ENCODE data around the gene RAB3GAP2. TPM values are rescaled to one million over a fixed set of nuclear protein-coding genes. Genes with fewer than 3 reads are reported as not detected.
"Not testable (repeated sequence)": the region's sequence is repeated elsewhere in the genome, so short reads cannot be mapped to it uniquely, and the experiment has no call there.

RAB3GAP2 gene
- total RNA-seq, 1 donor from 2014 or later: 24.6 TPM

DNA sequence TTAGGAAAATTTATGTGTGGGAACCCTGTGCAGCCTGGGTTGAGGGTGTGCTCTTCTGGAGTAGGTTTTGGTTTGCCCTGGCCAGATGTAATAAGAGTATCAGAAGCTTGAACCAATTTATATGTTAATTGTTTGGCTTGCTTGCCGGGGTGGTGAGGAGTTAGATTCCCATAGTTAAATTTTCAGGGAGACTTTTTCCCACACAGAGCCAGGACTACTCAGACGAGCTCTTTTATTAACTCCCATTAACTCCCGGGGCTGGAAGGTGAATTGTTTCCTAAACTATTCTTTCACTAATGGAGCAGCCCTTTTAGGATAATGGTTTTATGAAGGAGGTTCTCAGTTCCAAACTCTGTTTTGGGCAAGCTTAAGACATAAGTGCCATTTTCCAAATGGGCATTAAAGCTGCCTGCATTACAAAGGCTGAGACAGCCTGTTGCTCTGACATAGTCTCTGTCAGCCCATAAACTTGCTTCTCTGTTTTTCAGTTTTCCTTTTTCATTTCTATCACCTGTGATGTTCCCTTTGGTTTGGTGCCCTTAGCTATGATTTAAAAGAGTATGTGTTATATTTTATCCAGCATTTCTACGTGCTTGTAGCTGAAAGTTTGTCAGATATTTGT is 18.0 kb upstream of the RAB3GAP2 start:
- DNase-seq (ENCODE audit: low spot score): no peak

GRCh38 chr1:220287129-220287528 is 14.9 kb upstream of the RAB3GAP2 start:
- DNase-seq (ENCODE audit: low spot score): no peak

DNA sequence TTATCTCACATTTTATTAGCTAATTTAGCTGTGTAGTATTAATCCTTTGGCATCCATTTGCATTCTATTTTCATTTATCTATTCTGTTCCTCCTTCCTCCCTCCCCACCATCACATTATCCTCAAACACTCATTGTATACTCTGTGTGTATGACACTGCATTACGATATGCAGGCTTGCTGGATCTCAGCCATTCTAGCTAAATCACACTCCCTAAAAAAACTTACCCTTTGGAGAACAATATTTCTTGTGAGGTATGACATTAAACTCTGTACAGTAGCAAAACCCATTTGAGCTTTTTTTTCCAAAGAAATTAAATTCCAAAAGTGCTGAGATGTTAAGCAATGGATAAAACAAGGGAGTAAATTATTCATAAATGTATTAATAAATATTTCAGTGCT is 11.4 kb upstream of the RAB3GAP2 start:
- no peak for DNase-seq (ENCODE audit: low spot score)

- no peak for DNase-seq (ENCODE audit: low spot score)
These were observed 8.9 kb upstream of the RAB3GAP2 start for GRCh38 chr1:220281159-220281574.

DNA sequence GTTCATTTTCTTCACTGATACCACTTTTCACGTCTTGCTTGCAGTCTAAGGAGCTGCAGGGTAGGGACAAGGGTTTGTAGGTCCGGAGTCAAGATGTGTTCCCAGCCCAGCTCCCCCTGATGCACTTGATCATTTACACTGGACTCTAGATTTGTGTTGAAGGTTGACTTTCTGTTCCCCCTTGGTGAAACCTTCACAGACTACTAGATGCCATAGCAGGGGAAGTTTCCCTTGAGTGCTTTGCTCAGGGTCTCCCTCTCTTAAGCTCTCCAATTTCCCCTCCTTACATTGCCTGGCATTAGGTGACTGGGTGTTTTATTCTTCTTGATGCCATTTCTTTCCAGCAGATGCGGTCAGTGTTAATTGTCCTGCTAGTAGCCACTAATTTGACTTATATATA is 8.0 kb upstream of the RAB3GAP2 start:
- no peak for DNase-seq (ENCODE audit: low spot score)

DNA sequence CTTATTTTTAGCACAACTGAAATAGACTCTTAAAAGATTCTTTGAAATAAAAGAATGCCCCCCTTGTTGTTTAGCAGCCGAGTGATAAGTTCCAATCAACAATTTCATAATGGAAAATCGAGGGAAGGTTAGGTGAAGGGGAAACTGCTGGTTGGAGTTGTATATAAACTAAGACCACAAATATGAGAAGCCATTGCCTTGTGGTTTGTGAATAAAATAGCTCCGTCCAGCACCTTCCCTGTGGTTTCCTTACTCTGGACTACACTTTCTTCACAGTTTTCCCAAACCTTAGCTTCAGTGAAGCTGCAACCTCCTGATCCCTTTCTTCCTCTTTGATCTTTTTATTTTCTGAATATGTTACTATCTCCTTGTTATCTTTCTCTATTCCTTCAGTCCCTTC is 6.7 kb upstream of the RAB3GAP2 start:
- DNase-seq (ENCODE audit: low spot score): no peak

DNA sequence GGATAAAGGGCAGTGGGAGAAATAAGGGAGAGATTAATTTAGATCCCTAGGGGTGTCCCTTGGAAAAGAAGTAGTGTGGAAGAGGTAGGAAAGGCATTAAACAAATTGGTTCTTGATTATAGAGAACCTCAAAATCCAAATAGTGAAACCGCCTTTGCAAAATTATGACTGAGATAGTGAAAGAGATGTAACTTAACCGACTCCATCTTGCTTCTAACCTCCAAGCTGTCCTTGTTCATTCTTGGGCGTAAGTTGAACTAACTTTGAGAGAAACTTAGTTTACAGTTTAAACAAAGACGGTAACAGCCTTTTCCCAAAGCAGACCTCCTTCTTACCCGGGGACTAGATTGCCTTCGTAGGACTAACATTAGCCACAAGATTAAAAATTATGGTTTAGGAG is 3.2 kb upstream of the RAB3GAP2 start:
- DNase-seq (ENCODE audit: low spot score): no peak

DNA sequence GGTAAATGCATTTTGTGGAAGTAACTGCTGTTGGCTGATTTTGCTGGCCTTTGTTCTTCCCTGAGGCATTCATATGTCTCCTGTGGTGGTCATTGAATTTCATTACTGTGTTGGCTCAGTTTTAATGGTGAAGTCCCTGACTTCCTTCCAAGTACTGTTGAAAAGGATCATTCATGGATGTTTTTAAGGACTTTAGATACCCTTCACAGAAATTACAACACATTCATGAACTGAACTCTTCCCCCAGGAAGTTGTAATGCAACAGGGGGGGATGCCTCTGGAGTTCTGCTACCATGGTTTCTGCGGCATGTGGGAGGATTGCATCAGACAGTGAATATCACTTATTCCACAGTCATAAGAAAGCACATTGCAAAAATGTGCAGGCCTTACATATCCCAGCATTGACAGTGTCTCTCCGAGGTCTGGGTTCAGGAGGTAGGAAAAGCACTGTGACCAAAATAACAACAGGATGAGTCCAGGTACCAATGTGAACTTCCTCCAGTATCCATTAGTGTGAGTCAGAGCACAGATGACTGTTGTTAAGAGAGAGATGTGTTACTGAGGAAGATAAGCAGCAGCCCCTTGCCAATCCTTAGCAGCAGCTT is 2.1 kb upstream of the RAB3GAP2 start:
- DNase-seq (ENCODE audit: low spot score): peak; percentile 23

DNA sequence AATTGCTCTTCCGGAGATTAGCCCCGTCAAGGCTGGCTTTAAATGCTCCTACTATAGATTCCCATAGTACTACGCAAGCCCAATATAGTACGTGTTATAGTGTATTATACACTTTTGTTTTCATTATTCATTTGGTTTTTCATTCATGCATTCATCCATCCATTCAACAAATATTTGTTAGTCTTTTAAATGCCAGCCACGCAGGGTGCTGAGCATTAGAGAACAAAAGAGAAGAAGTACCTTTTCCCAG is 513 bp upstream of the RAB3GAP2 start:
- DNase-seq (ENCODE audit: low spot score): no peak

DNA sequence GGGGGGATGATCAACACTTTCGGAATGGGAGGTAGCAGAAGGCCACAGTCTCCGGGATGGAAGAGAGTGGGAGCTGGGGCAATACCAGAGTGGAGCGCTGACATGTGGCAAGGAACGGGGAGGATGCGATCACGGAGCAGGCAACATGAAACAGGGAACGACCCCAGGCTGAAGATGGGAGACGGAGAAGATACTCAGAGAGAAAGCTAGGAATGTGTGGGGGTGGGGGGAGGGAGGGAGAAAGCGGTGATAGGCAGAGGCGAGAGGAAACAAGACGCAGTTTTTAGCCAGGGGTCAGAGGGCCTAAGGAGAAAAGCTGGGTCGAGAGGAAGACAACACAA is 577 bp downstream of the RAB3GAP2 start:
- DNase-seq (ENCODE audit: low spot score): peak; percentile 41

DNA sequence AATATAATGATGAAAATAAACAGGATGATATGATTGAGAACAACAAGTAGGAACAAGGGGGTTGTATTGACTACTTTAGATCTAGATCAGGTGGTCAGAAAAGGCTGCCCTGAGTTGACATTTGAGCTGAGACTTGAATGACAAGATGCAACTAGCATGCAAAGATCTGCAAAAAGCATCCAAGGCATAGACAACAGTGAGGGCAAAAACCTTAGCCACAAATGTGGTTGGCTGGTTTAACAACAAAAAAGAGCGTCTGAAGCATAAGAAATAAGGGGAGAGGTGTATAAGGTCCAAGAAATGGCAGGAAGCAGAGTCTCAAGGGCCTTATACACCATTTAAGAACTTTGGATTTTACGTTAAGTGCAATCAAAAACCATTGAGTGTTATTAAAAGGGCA is 3.2 kb downstream of the RAB3GAP2 start:
- DNase-seq (ENCODE audit: low spot score): no peak

GRCh38 chr1:220267630-220268029 is 4.6 kb downstream of the RAB3GAP2 start:
- DNase-seq (ENCODE audit: low spot score): no peak

DNA sequence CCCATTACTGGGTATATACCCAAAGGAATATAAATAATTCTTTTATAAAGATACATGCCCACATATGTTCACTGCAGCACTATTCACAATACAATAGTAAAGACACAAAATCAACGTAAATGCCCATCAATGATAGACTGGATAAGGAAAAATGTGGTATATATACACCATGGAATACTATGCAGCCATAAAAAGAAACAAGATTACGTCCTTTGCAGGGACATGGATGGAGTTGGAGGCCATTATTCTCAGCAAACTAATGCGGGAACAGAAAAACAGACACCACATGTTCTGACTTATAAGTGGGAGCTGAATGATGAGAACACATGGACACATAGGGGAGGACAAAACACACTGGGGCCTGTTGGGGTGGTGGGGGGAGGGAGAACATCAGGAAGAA is 12.0 kb downstream of the RAB3GAP2 start:
- not testable (repeated sequence) for DNase-seq (ENCODE audit: low spot score)

- DNase-seq (ENCODE audit: low spot score): not testable (repeated sequence)
These were observed 12.5 kb downstream of the RAB3GAP2 start for GRCh38 chr1:220259756-220260155.

- DNase-seq (ENCODE audit: low spot score): not testable (repeated sequence)
These were observed 16.1 kb downstream of the RAB3GAP2 start for GRCh38 chr1:220256194-220256593.

GRCh38 chr1:220255204-220255603 is 17.0 kb downstream of the RAB3GAP2 start:
- DNase-seq (ENCODE audit: low spot score): no peak

DNA sequence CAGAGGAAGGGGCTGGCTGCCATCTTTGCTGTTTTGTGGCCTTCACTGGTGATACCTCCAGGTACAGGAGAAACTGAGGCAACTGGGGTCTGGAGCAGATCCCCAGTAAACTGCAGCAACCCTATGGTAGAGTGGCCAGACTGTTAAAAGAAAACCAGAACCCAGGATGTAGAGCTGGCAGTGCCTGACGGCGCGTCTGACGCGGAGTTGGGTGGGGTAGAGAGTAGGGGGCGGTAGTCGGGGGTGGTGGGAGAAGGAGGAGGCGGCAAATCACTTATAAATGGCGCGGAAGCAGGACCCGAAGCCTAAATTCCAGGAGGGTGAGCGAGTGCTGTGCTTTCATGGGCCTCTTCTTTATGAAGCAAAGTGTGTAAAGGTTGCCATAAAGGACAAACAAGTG is 19.0 kb downstream of the RAB3GAP2 start:
- DNase-seq (ENCODE audit: low spot score): not testable (repeated sequence)

- DNase-seq (ENCODE audit: low spot score): no peak
These were observed 21.0 kb downstream of the RAB3GAP2 start for GRCh38 chr1:220251272-220251671.

DNA sequence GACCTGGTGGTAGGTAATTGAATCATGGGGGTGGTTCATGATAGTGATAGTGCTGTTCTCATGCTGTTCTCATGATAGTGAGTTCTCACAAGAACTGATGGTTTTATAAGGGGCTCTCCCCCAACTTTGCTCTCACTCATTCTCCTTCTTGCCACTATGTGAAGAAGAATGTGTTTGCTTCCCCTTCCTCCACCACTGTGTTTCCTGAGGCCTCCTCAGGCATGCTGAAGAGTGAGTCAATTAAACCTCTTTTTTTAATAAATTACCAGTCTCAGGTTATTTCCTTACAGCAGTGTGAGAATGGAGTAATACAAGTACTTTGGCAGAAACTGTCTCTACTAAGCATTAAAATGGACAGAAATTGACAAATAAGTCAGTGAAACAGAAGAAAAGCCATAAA is 21.6 kb downstream of the RAB3GAP2 start:
- DNase-seq (ENCODE audit: low spot score): no peak

- DNase-seq (ENCODE audit: low spot score): no peak
These were observed 22.7 kb downstream of the RAB3GAP2 start for GRCh38 chr1:220249522-220249921.

DNA sequence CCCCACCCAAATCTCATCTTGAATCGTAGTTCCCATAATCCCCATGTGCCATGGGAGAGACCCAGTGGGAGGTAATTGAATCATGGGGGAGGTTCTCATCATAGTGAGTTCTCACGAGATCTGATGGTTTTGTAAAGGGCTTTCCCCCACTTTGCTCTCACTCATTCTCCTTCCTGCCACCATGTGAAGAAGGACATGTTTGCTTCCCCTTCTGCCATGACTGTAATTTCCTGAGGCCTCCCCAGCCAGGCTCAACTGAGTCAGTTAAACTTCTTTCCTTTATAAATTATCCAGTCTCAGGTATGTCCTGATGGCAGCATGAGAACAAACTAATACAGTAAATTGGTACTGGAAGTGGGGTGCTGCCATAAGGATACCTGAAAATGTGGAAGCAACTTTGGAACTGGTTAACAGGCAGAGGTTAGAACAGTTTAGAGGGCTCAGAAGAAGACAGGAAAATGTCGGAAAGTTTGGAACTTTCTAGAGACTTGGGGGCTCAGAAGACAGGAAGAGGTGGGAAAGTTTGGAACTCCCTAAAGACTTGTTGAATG is 23.5 kb downstream of the RAB3GAP2 start:
- DNase-seq (ENCODE audit: low spot score): not testable (repeated sequence)

DNA sequence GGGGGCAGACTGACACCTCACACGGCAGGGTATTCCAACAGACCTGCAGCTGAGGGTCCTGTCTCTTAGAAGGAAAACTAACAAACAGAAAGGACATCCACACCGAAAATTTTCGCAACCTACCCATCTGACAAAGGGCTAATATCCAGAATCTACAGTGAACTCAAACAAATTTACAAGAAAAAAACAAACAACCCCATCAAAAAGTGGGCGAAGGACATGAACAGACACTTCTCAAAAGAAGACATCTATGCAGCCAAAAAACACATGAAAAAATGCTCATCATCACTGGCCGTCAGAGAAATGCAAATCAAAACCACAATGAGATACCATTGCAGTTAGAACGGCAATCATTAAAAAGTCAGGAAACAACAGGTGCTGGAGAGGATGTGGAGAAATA is 26.4 kb downstream of the RAB3GAP2 start:
- DNase-seq (ENCODE audit: low spot score): not testable (repeated sequence)

DNA sequence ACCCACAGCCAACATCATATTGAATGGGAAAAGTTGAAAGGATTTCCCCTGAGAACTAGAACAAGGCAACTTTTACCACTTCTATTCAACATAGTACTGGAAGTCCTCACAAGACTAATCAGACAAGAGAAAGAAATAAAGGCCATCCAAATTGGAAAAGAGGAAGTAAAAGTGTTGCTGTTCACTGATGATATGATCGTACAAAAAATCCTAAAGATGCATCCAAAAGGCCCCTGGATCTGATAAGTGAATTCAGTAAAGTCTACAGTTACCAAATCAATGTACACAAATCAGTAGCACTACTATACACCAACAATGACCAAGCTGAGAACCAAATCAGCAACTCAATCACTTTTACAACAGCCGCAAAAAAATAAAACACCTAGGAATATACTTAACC is 28.3 kb downstream of the RAB3GAP2 start:
- DNase-seq (ENCODE audit: low spot score): no peak

Measured in umbilical cord (tissue), 2 donors.